ENCODE results near the gene DPP6. TPM values are rescaled to one million over a fixed set of nuclear protein-coding genes. Genes with fewer than 3 reads are reported as not detected.

The DPP6 gene
- total and polyA plus RNA-seq, 9 of the 15 experiments (the other 6 are each of a cell fraction or from before 2014, with no cell fraction given), result not detected

DNA sequence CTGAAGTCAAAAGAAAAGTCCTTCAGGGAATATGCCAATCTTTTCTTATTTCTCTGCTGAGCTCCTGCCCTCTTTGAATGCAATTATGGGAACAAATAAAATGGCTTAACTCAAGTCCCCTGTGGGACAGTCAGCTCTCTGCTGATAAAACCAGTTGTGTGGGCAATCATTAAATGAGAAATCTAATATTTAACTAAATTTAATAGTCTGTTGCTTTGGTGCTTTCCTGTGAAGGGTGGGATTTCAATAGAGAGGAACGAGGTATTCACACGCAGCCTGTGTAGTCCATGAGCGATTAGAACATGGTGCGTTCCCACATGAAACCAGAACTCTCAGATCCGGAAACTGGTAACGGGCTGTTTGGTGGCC lies 812.3 kb downstream of the DPP6 start (continued):
- TF ChIP-seq, protein P1, sequence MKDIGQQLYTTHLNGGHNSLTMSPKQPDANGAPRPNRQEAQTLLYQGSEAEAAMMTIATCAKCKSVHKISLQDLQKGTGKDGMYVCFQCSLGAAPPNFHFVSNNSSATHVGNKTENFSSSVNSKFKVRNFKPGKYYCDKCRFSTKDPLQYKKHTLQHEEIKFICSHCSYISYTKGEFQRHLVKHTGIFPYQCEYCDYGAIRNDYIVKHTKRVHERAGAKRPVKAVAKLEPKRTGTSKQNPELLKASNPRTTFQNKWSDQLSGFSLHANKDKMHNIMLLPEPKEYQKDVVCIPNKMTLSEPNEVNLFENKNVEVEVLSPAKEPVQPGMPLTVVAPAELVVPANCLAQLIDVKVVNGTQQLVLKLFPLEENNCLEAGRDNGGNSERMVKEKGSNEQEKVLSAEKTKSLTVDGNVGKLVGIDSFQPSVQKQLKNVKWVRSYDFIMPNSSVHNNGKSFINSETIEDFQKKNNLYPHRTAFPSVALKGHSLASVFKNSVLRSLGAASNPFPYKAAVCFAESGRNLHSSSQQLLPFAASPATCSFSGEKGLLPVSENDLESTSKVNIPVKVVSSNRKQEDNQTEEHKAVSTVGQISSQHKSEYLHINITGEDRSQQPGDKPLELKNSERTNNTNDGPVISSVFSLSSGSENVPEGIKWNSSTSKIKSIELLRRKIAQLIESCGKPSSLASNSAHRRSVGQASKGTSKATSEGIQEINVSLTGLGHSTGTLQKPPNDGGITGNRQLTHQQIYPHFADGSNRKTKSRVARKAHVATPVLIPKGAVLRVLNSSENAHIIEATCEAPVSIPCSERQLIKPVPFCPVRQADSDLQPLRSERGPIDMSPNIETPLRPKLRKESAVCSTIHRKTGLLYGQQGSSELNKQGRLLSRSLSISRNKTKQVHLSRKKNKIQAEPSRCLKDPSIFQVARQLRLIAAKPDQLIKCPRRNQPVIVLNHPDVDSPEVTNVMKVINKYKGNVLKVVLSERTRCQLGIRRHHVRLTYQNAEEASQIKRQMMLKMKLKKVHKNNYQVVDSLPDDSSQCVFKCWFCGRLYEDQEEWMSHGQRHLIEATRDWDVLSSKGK (CRISPR knock-in tag; IDR thresholded peaks at IDR 0.05), result no peak
- TF ChIP-seq ZNF140 (CRISPR knock-in tag; IDR thresholded peaks at IDR 0.05), result no peak
- TF ChIP-seq SETDB1 (IDR thresholded peaks at IDR 0.05; ENCODE audit: low read length), result no peak

DNA sequence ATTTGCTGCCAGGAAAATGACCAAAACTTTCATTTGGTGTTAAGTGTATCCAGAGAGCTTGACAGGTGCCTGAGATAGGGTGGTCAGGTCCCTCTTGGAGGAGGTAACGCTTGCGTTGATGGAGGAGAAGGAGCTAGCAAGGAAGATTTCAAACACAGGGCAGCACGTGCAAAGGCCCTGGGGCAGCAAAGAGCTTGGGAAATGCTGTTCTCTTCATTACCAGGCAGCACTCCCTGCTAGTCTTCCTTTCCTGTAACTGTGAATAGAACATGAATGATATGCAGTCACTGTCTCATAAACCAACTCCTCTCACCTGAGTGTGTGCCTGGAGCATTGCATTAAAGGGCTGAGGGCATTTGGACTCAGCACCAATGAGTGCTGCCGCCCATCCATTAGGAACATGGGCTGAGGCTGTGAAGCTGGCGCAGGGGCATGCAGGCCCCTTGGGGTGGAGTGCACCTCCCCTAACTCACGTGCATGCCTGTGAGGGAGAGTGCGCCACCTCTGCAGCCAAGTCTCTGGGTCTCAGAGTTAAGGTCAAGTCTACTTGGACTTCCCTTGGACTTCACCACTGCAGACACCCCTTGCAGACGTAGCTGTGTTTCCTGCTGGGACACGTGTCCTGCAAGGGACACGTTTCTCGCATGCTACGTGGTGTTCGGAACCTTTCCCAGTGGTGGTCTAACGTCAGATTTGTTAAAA lies 813.9 kb downstream of the DPP6 start:
- intact Hi-C loops (cut with micrococcal nuclease), result no loop called here
- H3K4me1 ChIP-seq (replicated peaks in 1 of 2; ENCODE audit: control insufficient read depth in 2 of 2, insufficient read depth in 2 of 2, low read length in 2 of 2), result peaks cover 0 to 4% of the 10 kb centered on the region in 2 experiments; a peak in 1 of 5 replicates
- in situ Hi-C loops (cut with MboI), result no loop called here
- H3K79me2 ChIP-seq (ENCODE audit: control insufficient read depth, insufficient read depth, low read length), result no peaks in the 10 kb centered on the region
- ChIA-PET POLR2A (interaction anchor here (0.5 to 0.6 kb wide), 2 partner anchors 56 to 141 kb away, joined by 3 read pairs; no protein-coding TSS in a partner anchor), CTCF (ENCODE audit: low intra/inter-chr PET ratio) (no interaction called here)
- peaks cover 44 to 81% of the 10 kb centered on the region in 2 experiments for H3K27me3 ChIP-seq (ENCODE audit: control insufficient read depth in 2 of 2, insufficient read depth in 2 of 2, low read length in 2 of 2)
- TF ChIP-seq BHLHE40 (IDR thresholded peaks at IDR 0.05; ENCODE audit: low read length), result 0 out of 2 replicates have a peak, but pooled peaks have one; percentile 10
- peak; percentile 81 for TF ChIP-seq RBM25 (IDR thresholded peaks at IDR 0.05; ENCODE audit: low read depth, low read length, severe bottlenecking)
- TF ChIP-seq RUNX1 (IDR thresholded peaks at IDR 0.05; ENCODE audit: low read depth), result no peak
- 3% methylated on average over 14 of the region's 14 CpGs for WGBS (ENCODE audit: insufficient coverage, low coverage, missing lambda C conversion rate)
- FAIRE-seq, result no peak
- ATAC-seq, result no peak
- H3K9me1 ChIP-seq (ENCODE audit: control insufficient read depth, insufficient read depth, low read length), result no peaks in the 10 kb centered on the region
- H2AFZ ChIP-seq (ENCODE audit: low read depth, low read length), result no peak overlapping the region
- H3K4me2 ChIP-seq (ENCODE audit: insufficient read depth, low read length), result no peak overlapping the region
- BruUV-seq (replicated peaks), result no TSS peak
- H4K20me1 ChIP-seq (replicated peaks; ENCODE audit: control insufficient read depth, insufficient read depth, low read length), result peaks cover 18% of the 10 kb centered on the region; the same call in 1 of the 2 replicates
- no peak overlapping the region for H3K4me3 ChIP-seq
- no peaks in the 10 kb centered on the region for H3K36me3 ChIP-seq (ENCODE audit: control insufficient read depth, insufficient read depth, low read length)
- H3K9me3 ChIP-seq (replicated peaks; ENCODE audit: control insufficient read depth, insufficient read depth, low read depth, low read length), result no peaks in the 10 kb centered on the region
- no peak overlapping the region for H3K9ac ChIP-seq (ENCODE audit: insufficient read depth in 1 of 2, low read depth in 2 of 2, low read length in 2 of 2)
- no peak for DNase-seq (ENCODE audit: extremely low read depth in 1 of 4, low spot score in 3 of 4)
- no peak overlapping the region for H3K27ac ChIP-seq (ENCODE audit: extremely low read depth, low read depth, low read length)
